GM21367 (cell line): ENCODE results near the gene EPHA7.

Experiments used
- ATAC-seq: cut with Tn5 transposase; IDR thresholded peaks from one replicate; pipeline ENCODE4 v1.9.1; 2021; ENCODE audit not compliant: unreplicated experiment

The EPHA7 gene

DNA sequence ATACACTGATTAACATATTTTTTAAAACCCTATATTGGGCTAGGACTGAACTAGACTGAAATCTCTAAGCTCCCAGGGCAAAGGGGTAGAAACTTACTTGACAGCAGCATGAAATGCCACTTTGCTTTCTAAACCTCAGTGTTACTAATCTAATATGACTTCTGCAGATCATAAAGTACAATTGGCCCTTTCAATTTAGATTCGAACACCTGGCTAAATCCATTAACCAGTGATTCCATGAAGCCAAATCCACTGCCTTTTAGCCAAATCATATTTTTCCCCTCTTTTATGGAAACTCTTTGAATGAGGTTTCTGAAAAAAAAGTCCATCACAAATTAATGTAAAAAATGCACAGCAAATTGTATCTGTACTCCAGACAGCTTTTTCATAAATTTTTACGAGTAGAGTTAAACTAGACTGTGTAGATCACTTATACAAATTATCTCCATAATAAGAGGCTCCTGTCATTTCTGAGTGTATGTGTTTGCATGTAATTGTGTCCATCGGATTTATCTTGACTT, 25.7 kb downstream of the EPHA7 start:
- ATAC-seq: no peak

- ATAC-seq: no peak
These were observed 26.6 kb downstream of the EPHA7 start for GRCh38 chr6:93392797-93393196.

- no peak for ATAC-seq
These were observed 27.4 kb downstream of the EPHA7 start for GRCh38 chr6:93391965-93392364.

DNA sequence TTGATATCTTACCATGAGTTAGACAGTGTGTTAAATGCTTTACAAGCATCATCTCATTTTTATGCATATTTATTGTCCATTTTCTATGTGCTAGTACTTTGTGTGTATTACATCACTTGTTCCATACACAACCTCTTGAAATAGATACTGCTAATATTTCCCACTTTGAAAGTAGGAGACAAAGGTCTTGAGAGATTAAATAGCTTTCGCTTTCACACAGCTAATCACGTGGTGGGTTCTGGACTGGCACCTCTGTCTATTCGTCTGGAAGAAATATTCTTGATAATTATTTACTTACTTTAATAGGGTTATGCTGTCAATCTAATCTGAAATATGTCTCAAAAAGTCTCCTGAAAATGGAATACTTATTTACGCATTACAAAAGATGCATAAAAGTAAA, 30.2 kb downstream of the EPHA7 start:
- ATAC-seq: no peak

GRCh38 chr6:93388070-93388469, 31.3 kb downstream of the EPHA7 start:
- no peak for ATAC-seq

GRCh38 chr6:93376026-93376540, 43.3 kb downstream of the EPHA7 start:
- ATAC-seq: no peak

DNA sequence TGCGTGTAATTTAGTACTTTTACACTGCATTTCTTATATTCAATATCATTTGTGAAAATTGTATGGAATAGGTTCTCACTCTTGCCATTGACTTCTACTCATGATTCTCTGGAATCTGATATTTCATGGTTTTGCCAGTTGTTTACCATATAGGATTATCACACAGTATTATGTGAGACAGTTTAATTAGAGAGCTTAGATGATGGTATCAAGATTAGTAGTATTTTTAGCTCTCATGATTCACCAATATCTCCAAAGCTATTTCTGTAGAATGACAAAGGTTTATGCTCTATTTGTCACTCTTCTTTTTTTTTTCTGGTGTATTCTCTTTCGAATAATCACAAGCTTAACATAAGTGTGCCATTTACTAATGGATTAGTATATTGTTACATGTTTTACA, 45.9 kb downstream of the EPHA7 start:
- ATAC-seq: no peak

GRCh38 chr6:93371756-93372155, 47.6 kb downstream of the EPHA7 start:
- ATAC-seq: no peak

GRCh38 chr6:93369586-93370134, 49.7 kb downstream of the EPHA7 start:
- no peak for ATAC-seq

DNA sequence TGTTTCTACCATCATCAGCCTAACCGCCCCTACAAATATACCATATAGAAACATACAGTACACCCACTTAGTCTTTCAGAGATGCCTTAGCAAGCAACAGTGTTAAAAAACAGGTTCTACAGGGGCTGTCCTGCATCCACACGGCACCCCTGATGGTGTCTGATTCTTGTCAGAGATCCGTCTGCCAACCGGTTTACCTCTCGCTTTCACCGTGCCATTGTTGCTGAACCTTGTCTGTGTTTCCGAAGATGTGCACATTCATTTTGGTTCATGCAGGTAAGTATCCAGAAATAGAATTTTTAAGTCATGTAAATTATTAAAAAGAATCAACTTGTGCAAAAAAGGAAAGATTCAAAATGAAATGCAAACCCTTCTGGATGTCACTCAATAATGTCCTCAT, 52.9 kb downstream of the EPHA7 start:
- no peak for ATAC-seq

GRCh38 chr6:93365445-93365844, 53.9 kb downstream of the EPHA7 start:
- no peak for ATAC-seq

DNA sequence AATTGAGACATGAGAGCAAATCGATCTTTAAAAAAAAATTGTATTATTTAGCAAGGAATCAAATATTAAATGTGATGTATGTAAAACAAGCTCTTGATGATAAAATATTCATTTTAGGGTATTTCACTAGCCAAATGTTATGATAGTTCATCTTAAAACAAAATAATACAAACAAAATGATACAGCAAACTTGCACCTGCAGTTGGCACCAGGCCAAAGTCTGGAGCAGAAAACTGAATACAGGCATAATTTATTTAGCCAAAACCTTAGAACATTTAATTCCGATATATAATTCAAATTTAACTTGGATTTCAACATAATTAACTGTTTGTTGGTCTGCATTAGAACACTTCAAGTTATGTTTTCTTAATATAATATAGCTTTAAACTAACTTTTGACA, 60.9 kb downstream of the EPHA7 start:
- no peak for ATAC-seq

GRCh38 chr6:93352604-93353003, 66.8 kb downstream of the EPHA7 start:
- no peak for ATAC-seq

- ATAC-seq: no peak
These were observed 68.1 kb downstream of the EPHA7 start for GRCh38 chr6:93351222-93351621.

DNA sequence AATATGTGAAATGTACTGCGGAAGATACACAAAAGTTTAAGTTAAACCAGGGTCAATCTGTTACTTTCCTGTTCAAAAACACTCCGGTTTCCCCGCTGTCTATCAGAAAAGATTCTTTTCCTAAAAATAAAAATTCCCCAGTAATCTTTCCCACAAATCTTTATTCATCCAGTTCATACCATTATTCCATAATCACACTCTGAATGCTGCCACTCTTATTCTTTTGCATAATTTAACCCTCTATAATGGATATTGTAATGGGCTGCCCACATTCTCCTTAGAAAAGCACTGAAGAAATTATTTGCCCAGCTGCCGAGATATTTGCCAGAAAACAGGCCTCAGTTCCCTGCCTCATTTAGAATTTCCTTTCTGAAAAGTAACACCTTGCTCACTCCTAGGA, 68.6 kb downstream of the EPHA7 start:
- ATAC-seq: no peak

GRCh38 chr6:93344333-93344835, 75.0 kb downstream of the EPHA7 start:
- no peak for ATAC-seq

- no peak for ATAC-seq
These were observed 75.9 kb downstream of the EPHA7 start for GRCh38 chr6:93343476-93343875.

DNA sequence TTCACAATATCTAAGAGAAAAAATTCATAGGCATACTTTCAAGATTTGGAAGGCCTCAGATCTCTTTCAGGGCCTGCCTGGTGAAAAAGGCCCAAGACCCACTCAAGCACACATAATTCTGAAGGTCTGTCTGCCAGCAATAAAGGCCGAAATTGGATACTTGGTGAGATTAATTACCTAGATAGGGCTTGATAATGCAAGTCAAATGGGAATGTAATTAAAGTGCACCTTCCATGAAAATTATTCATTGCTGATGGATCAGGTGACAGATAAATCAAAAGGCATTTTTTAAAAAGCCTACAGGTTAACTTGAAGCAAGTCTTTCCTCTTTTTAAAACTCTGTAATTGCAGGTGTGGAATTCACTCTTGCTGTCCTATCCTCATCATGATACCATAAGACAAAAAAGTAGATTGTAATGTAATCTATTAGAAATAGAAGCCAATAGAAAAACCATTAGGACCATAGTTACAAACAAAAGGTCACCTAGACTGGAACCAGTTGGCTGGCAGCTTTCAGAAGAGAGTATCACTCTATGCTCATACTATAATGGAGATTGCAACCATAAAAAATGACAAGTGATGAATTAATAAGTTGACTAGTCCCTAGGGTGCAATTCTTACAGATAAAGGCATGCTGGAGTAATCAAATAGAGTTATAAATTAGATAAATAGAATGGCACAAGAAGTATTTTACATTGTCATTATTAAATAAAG, 77.3 kb downstream of the EPHA7 start:
- no peak for ATAC-seq

- ATAC-seq: no peak
These were observed 81.5 kb downstream of the EPHA7 start for GRCh38 chr6:93337772-93338394.

GRCh38 chr6:93337014-93337413, 82.3 kb downstream of the EPHA7 start:
- no peak for ATAC-seq

DNA sequence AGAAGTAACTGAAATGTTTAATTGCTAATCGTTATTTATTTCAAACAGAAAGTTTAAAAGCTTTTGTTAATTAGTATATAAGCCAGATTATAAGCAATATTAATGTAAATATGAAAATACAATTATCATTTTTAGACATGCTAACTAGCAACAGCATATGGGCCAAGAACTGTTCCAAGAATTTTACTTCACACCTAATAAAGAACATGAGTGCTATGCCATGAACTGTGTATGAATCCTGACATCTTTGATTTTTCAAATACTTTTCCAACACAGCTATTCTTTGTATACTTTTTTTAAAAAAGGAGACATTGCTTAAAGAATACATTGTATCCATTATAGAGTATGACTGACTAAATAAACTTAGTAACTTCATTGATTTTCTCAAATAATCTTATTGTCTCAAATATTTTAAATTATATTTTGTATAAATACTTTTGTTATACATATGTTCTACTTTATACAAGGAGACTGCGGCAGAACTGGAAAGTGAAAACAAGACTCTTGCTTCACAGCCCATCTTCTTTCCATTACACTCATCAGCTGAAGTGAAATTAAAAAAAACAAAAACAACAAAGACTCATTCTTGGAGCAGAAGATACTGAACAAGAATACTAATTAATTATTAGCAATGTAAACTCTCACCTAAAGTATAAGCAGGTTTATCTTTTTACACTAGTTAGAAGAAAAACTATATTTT, 89.9 kb downstream of the EPHA7 start:
- no peak for ATAC-seq
